ENCODE measurements around the gene KIF13A.

Gene KIF13A

GRCh38 chr6:17719323-17720041 lies 268.0 kb downstream of the KIF13A start:
- H3K4me3 Mint-ChIP-seq = no peak overlapping the region
- H3K4me1 Mint-ChIP-seq = no peaks in the 10 kb centered on the region
- H3K9me3 Mint-ChIP-seq = no peaks in the 10 kb centered on the region
- no peak for TF ChIP-seq CTCF (IDR thresholded peaks at IDR 0.05; ENCODE audit: unreplicated experiment in 3 of 3)
- H3K27ac Mint-ChIP-seq = no peak overlapping the region
- no peaks in the 10 kb centered on the region for H3K36me3 Mint-ChIP-seq (ENCODE audit: low read depth)
- peaks cover 5% of the 10 kb centered on the region for H3K27me3 Mint-ChIP-seq (ENCODE audit: low read depth)

- Mint-ChIP-seq H3K27me3 (ENCODE audit: low read depth) (no peaks in the 10 kb centered on the region), H3K4me1 (no peaks in the 10 kb centered on the region), H3K27ac (peak overlapping the region in 1 of 3 experiments; percentile 59), H3K4me3 (no peak overlapping the region), H3K36me3 (ENCODE audit: low read depth) (no peaks in the 10 kb centered on the region), H3K9me3 (no peaks in the 10 kb centered on the region)
- TF ChIP-seq CTCF (IDR thresholded peaks at IDR 0.05; ENCODE audit: unreplicated experiment in 3 of 3) = no peak
Observed at GRCh38 chr6:17716221-17716620, 271.2 kb downstream of the KIF13A start.

- H3K27ac Mint-ChIP-seq = no peak overlapping the region
- no peak overlapping the region for H3K4me3 Mint-ChIP-seq
- H3K36me3 Mint-ChIP-seq (ENCODE audit: low read depth) = no peaks in the 10 kb centered on the region
- H3K9me3 Mint-ChIP-seq = no peaks in the 10 kb centered on the region
- H3K27me3 Mint-ChIP-seq (ENCODE audit: low read depth) = no peaks in the 10 kb centered on the region
- no peaks in the 10 kb centered on the region for H3K4me1 Mint-ChIP-seq
- TF ChIP-seq CTCF (IDR thresholded peaks at IDR 0.05; ENCODE audit: unreplicated experiment in 3 of 3) = no peak
Observed at GRCh38 chr6:17714879-17715851, 272.3 kb downstream of the KIF13A start.

GRCh38 chr6:17714177-17714576 lies 273.3 kb downstream of the KIF13A start:
- H3K4me3 Mint-ChIP-seq = no peak overlapping the region
- H3K36me3 Mint-ChIP-seq (ENCODE audit: low read depth) = no peaks in the 10 kb centered on the region
- H3K27ac Mint-ChIP-seq = no peak overlapping the region
- no peaks in the 10 kb centered on the region for H3K4me1 Mint-ChIP-seq
- no peak for TF ChIP-seq CTCF (IDR thresholded peaks at IDR 0.05; ENCODE audit: unreplicated experiment in 3 of 3)
- H3K9me3 Mint-ChIP-seq = no peaks in the 10 kb centered on the region
- no peaks in the 10 kb centered on the region for H3K27me3 Mint-ChIP-seq (ENCODE audit: low read depth)

GRCh38 chr6:17712576-17712975 lies 274.9 kb downstream of the KIF13A start:
- H3K36me3 Mint-ChIP-seq (ENCODE audit: low read depth) = no peaks in the 10 kb centered on the region
- TF ChIP-seq CTCF (IDR thresholded peaks at IDR 0.05; ENCODE audit: unreplicated experiment in 3 of 3) = no peak
- no peaks in the 10 kb centered on the region for H3K27me3 Mint-ChIP-seq (ENCODE audit: low read depth)
- peak overlapping the region in 2 of 3 experiments; percentile 15 to 56 for H3K27ac Mint-ChIP-seq
- no peak overlapping the region for H3K4me3 Mint-ChIP-seq
- H3K9me3 Mint-ChIP-seq = no peaks in the 10 kb centered on the region
- H3K4me1 Mint-ChIP-seq = no peaks in the 10 kb centered on the region

All from nephron (organoid).